HG03064 (cell line): ENCODE results near the gene LTBP3.

ENCODE experiments used
- ATAC-seq: cut with Tn5 transposase; IDR thresholded peaks from one replicate; pipeline ENCODE4 v1.9.1; 2021; ENCODE audit warnings: low read depth; ENCODE audit not compliant: unreplicated experiment

Gene LTBP3

GRCh38 chr11:65498977-65499712 is 59.0 kb downstream of the LTBP3 start, which contains the start of gene MALAT1:
TSS of gene MALAT1 (plus strand) at chr11:65499045.
- ATAC-seq: peak; percentile 34

GRCh38 chr11:65498727-65498976 is 59.5 kb downstream of the LTBP3 start:
- no peak for ATAC-seq

- ATAC-seq: no peak
Observed at GRCh38 chr11:65498042-65498726, 60.0 kb downstream of the LTBP3 start.

DNA sequence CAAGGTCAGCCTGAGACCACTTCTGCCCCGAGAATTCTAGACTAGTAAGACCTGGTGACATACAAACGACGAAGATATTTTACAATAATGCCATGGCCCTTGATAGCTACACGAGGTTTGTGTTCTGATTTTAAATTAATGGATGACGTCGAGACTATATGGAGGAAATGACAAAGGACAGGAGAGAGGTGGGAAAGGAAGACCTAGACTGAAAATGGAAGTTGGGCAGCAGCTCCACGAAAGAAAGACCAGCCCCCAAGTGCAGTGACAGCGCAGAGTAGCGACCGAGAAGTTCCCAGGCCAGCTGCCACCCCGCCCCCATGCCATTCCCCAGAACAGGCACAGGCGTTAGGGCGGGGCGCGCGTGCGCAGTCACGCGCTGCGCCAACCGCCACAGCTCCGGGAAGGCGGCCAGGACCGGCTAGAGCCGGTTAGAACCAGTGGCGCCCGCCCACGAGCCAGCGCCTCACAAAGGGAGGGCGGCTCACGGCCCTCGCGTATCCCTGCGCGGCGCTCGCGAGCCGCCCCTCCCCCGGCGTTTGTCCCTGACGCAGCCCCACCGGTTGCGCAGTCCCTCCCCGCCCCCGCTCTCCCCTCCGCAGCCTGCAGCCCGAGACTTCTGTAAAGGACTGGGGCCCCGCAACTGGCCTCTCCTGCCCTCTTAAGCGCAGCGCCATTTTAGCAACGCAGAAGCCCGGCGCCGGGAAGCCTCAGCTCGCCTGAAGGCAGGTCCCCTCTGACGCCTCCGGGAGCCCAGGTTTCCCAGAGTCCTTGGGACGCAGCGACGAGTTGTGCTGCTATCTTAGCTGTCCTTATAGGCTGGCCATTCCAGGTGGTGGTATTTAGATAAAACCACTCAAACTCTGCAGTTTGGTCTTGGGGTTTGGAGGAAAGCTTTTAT is 60.8 kb downstream of the LTBP3 start:
- peak; percentile 49 for ATAC-seq

DNA sequence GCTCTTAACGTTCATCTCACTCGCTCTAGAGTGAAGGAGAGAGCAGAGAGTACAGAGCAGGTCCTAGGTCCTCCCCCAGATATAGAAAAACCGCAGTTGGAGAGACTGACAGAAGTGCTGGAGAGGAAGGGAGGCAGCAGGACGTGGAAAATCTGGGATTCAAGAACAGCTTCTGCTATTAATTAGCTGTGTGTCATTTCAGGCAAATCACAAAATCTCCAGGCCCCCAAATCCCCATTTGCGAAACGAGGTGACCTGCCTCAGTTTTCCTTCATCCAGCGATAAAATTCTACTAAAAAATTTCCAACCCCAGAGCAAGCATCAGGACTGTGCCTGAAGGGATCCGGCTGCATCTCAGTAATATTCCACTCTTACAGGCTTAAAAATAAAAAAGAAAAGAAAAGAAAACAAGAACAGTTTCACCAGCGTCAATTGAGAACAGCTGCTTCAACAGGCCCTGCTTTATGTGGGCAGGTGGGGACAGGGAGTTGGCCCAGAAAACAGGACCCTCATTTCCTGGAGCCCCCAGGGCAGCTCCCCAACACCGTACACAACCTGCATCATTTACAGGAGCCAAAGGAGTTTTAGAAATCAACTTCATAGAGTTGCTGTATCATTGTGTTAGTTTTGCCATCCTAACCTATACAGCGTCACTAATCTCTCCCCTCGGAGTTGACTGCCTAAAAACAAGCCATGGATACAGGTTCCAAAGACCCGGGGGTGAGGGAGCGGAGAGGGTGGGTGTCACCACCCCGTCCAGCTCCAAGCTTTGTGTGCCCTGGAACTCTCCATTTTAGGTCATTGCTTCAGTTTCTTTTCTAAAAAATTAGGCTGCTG is 61.6 kb downstream of the LTBP3 start:
- peak; percentile 2 for ATAC-seq

- ATAC-seq: no peak
Observed at GRCh38 chr11:65493367-65494176, 64.6 kb downstream of the LTBP3 start.

DNA sequence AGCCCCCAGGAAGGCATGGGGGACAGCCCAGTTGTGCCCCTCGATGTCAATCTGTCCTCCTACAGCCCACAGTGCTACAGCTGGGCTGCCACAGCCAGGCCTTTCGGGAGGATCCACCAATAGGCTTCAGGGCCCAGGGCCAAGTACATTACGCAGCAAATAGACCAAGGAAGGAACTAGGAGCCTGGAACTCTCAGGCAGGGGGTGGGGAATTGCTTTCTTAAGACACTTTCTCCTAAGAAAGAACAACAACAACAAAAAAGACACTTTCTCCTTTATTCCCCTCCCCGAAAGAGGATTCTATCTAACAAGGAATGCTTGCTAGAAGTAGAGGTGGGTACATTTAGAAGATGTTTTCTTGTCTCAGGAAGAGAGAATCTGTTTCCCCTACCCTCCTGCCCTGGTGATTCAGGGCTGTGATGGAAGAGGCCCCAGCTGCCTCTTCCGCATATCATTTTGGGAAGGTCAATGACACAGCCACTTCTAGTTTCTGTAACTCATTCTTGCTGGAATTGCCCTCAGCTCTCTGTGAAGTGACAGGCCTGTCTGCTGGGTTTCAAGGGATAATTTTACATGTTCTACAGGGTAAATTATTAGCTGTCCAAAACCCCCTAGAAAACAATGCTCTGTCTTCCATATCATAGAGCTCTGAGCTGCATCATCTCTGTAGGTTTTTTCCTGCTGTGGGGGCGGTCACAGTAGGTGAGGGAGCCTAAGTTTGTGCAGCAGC is 65.4 kb downstream of the LTBP3 start:
- ATAC-seq: no peak

GRCh38 chr11:65492387-65492636 is 65.8 kb downstream of the LTBP3 start:
- no peak for ATAC-seq

GRCh38 chr11:65491614-65492386 is 66.4 kb downstream of the LTBP3 start:
- no peak for ATAC-seq

- ATAC-seq: no peak
Observed at GRCh38 chr11:65491163-65491465, 67.0 kb downstream of the LTBP3 start.

DNA sequence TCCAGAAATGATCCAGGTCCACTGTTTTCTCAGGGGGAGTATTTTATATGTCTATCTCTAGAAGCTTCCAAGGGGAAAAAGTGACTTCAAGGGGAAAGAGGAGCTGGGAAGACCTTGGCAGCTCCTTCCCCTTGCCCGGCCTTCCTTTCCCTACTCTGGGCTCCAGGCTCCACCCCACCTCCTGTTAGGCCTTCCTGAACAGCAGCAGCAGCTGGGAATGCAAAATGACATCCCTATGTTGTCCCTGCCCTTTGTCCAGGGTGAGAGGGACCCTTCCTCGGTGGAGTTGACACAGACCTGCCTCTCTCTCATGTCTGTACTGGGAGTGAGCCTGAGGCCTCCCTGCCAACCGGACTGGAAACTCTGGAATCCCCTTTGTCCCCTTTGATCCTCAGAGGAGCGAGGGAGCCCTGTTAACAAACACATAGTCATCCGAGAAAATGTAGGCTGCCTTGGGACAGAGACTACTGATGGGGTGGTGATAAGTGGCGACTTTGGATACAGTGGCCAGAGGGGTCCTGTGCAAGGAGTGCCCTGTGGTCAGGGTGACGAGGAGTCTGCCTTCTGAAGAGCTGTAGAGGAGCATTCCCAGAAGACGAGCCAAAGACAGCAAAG is 68.3 kb downstream of the LTBP3 start:
- ATAC-seq: no peak

GRCh38 chr11:65489035-65489705 is 69.0 kb downstream of the LTBP3 start:
- ATAC-seq: no peak
